Measurements from ENCODE around the gene ISLR.

The ISLR gene

GRCh38 chr15:74196175-74196574, 22.7 kb downstream of the ISLR start:
- H3K27ac ChIP-seq (replicated peaks), result no peak overlapping the region
- peaks cover 3% of the 10 kb centered on the region for H3K27me3 ChIP-seq (ENCODE audit: insufficient read depth, poor library complexity, severe bottlenecking)
- TF ChIP-seq SPI1 (IDR thresholded peaks at IDR 0.05; ENCODE audit: borderline replicate concordance, low read depth), result no peak
- no peak for TF ChIP-seq CTCF (IDR thresholded peaks at IDR 0.05; ENCODE audit: insufficient read depth, low read length)
- no peak for TF ChIP-seq REST (IDR thresholded peaks at IDR 0.05; ENCODE audit: insufficient replicate concordance, low read depth)
- no peak for TF ChIP-seq POLR2AphosphoS5 (IDR thresholded peaks at IDR 0.05; ENCODE audit: low read depth)
- no peak for TF ChIP-seq GABPA (IDR thresholded peaks at IDR 0.05; ENCODE audit: low read depth)
- no peak for DNase-seq (ENCODE audit: low read depth in 1 of 2, low spot score in 1 of 2)
- H3K4me3 ChIP-seq (replicated peaks; ENCODE audit: insufficient read depth, low read length), result no peak overlapping the region

- no peak for DNase-seq (ENCODE audit: low read depth in 1 of 2, low spot score in 1 of 2)
- no peak overlapping the region for H3K4me3 ChIP-seq (replicated peaks; ENCODE audit: insufficient read depth, low read length)
- peaks cover 3% of the 10 kb centered on the region for H3K27me3 ChIP-seq (ENCODE audit: insufficient read depth, poor library complexity, severe bottlenecking)
- H3K27ac ChIP-seq (replicated peaks), result no peak overlapping the region
- TF ChIP-seq POLR2AphosphoS5 (IDR thresholded peaks at IDR 0.05; ENCODE audit: low read depth) (no peak), SPI1 (IDR thresholded peaks at IDR 0.05; ENCODE audit: borderline replicate concordance, low read depth) (no peak)
Observed at GRCh38 chr15:74197176-74197965, 23.9 kb downstream of the ISLR start.

GRCh38 chr15:74199297-74199652, 25.8 kb downstream of the ISLR start:
- TF ChIP-seq POLR2AphosphoS5 (IDR thresholded peaks at IDR 0.05; ENCODE audit: low read depth) (no peak), REST (IDR thresholded peaks at IDR 0.05; ENCODE audit: insufficient replicate concordance, low read depth) (no peak), SPI1 (IDR thresholded peaks at IDR 0.05; ENCODE audit: borderline replicate concordance, low read depth) (no peak), GABPA (IDR thresholded peaks at IDR 0.05; ENCODE audit: low read depth) (no peak), CTCF (IDR thresholded peaks at IDR 0.05; ENCODE audit: insufficient read depth, low read length) (no peak)
- DNase-seq (ENCODE audit: low read depth in 1 of 2, low spot score in 1 of 2), result no peak
- Histone ChIP-seq H3K27ac (replicated peaks) (no peak overlapping the region), H3K27me3 (ENCODE audit: insufficient read depth, poor library complexity, severe bottlenecking) (no peaks in the 10 kb centered on the region), H3K4me3 (replicated peaks; ENCODE audit: insufficient read depth, low read length) (no peak overlapping the region)

- no peak overlapping the region for H3K4me3 ChIP-seq (replicated peaks; ENCODE audit: insufficient read depth, low read length)
- TF ChIP-seq SPI1 (IDR thresholded peaks at IDR 0.05; ENCODE audit: borderline replicate concordance, low read depth) (no peak), GABPA (IDR thresholded peaks at IDR 0.05; ENCODE audit: low read depth) (no peak), POLR2AphosphoS5 (IDR thresholded peaks at IDR 0.05; ENCODE audit: low read depth) (no peak), CTCF (IDR thresholded peaks at IDR 0.05; ENCODE audit: insufficient read depth, low read length) (no peak), REST (IDR thresholded peaks at IDR 0.05; ENCODE audit: insufficient replicate concordance, low read depth) (no peak)
- H3K27me3 ChIP-seq (ENCODE audit: insufficient read depth, poor library complexity, severe bottlenecking), result no peaks in the 10 kb centered on the region
- DNase-seq (ENCODE audit: low read depth in 1 of 2, low spot score in 1 of 2), result peak in 1 of 2 experiments; percentile 15
- H3K27ac ChIP-seq (replicated peaks), result no peak overlapping the region
Observed at GRCh38 chr15:74200412-74200815, 26.9 kb downstream of the ISLR start.

Data from HL-60 (cell line).